H9 (cell line): Measurements from ENCODE around the gene DLK1. TPM values are rescaled to one million over a fixed set of nuclear protein-coding genes. Genes with fewer than 3 reads are reported as not detected.

Experiments
- DNase-seq: peaks from one replicate; pipeline ENCODE4 v3.0.0-alpha.2; 2017
- H2AFZ ChIP-seq: one replicate; pipeline ENCODE4 v1.6.1; 2013; ENCODE audit warnings: mild to moderate bottlenecking, low read length, control low read depth, moderate library complexity
- H2AK5ac ChIP-seq: 2 replicates; pipeline ENCODE4 v1.6.1; 2013; ENCODE audit warnings: low read length, control low read depth, mixed read lengths; ENCODE audit not compliant: insufficient read length
- H2BK120ac ChIP-seq: one replicate; pipeline ENCODE4 v1.6.1; 2013; ENCODE audit warnings: low read depth, mild to moderate bottlenecking, low read length, control low read depth, inconsistent platforms; ENCODE audit not compliant: poor library complexity, severe bottlenecking
- H2BK12ac ChIP-seq: 2 replicates; pipeline ENCODE4 v1.6.1; 2013; ENCODE audit warnings: low read length, control low read depth, mixed read lengths, low read depth; ENCODE audit not compliant: insufficient read length
- H2BK15ac ChIP-seq: 2 replicates; pipeline ENCODE4 v1.6.1; 2013; ENCODE audit warnings: low read depth, low read length, control low read depth
- H2BK20ac ChIP-seq: one replicate; pipeline ENCODE4 v1.6.1; 2013; ENCODE audit warnings: low read depth, mild to moderate bottlenecking, low read length, control low read depth, inconsistent platforms; ENCODE audit not compliant: poor library complexity, severe bottlenecking
- H2BK5ac ChIP-seq: 2 replicates; pipeline ENCODE4 v1.6.1; 2013; ENCODE audit warnings: low read length, control low read depth, mixed read lengths; ENCODE audit not compliant: insufficient read length
- H3K14ac ChIP-seq: 2 replicates; pipeline ENCODE4 v1.6.1; 2013; ENCODE audit warnings: low read length, control low read depth; ENCODE audit not compliant: insufficient read depth
- H3K18ac ChIP-seq: 2 replicates; pipeline ENCODE4 v1.6.1; 2013; ENCODE audit warnings: low read depth, mild to moderate bottlenecking, mixed read lengths, low read length, control low read depth; ENCODE audit not compliant: insufficient read length
- H3K23ac ChIP-seq: 2 replicates; pipeline ENCODE4 v1.6.1; 2013; ENCODE audit warnings: low read length, control low read depth, mixed read lengths, low read depth; ENCODE audit not compliant: insufficient read length
- H3K23me2 ChIP-seq: 2 replicates; pipeline ENCODE4 v1.6.1; 2013; ENCODE audit warnings: low read depth, mild to moderate bottlenecking, mixed read lengths, low read length, control low read depth; ENCODE audit not compliant: insufficient read length, poor library complexity, severe bottlenecking
- H3K27ac ChIP-seq: 2 replicates; pipeline ENCODE4 v1.5.1; 2013; ENCODE audit warnings: low read length, control low read depth, mixed read lengths, low read depth; ENCODE audit not compliant: insufficient read length
- H3K27me3 ChIP-seq: 2 replicates; pipeline ENCODE4 v1.6.1; 2013; ENCODE audit warnings: low read length, control low read depth, inconsistent platforms; ENCODE audit not compliant: insufficient read depth
- H3K4ac ChIP-seq: 2 replicates; pipeline ENCODE4 v1.6.1; 2013; ENCODE audit warnings: low read depth, mild to moderate bottlenecking, control low read depth, inconsistent platforms, low read length, moderate library complexity
- H3K4me1 ChIP-seq: 2 replicates; pipeline ENCODE4 v1.6.1; 2013; ENCODE audit warnings: low read length, control low read depth, inconsistent platforms; ENCODE audit not compliant: insufficient read depth
- H3K4me2 ChIP-seq: 2 replicates; pipeline ENCODE4 v1.6.1; 2013; ENCODE audit warnings: low read length, control low read depth, mixed read lengths; ENCODE audit not compliant: insufficient read length, insufficient read depth
- H3K56ac ChIP-seq: 2 replicates; pipeline ENCODE4 v1.6.1; 2013; ENCODE audit warnings: low read depth, mild to moderate bottlenecking, mixed read lengths, low read length, control low read depth; ENCODE audit not compliant: insufficient read length
- H3K79me1 ChIP-seq: 2 replicates; pipeline ENCODE4 v1.6.1; 2013; ENCODE audit warnings: low read depth, mild to moderate bottlenecking, moderate library complexity, low read length, control low read depth, inconsistent platforms; ENCODE audit not compliant: insufficient read depth, poor library complexity, severe bottlenecking
- H3K79me2 ChIP-seq: 2 replicates; pipeline ENCODE4 v1.6.1; 2013; ENCODE audit warnings: low read length, control low read depth, inconsistent platforms; ENCODE audit not compliant: insufficient read depth
- H3K9ac ChIP-seq: 2 replicates; pipeline ENCODE4 v1.6.1; 2013; ENCODE audit warnings: low read length, control low read depth, mixed read lengths; ENCODE audit not compliant: insufficient read length; ENCODE audit errors: extremely low read depth
- H3K9me3 ChIP-seq: one replicate; pipeline ENCODE4 v1.6.1; 2013; ENCODE audit warnings: low read depth, low read length, inconsistent platforms; ENCODE audit not compliant: control insufficient read depth
- H3T11ph ChIP-seq: one replicate; pipeline ENCODE4 v1.6.1; 2013; ENCODE audit warnings: mild to moderate bottlenecking, low read length, control low read depth, inconsistent platforms
- H4K20me1 ChIP-seq: one replicate; pipeline ENCODE4 v1.6.1; 2013; ENCODE audit not compliant: control insufficient read depth, insufficient read length, insufficient read depth
- H4K5ac ChIP-seq: 2 replicates; pipeline ENCODE4 v1.6.1; 2013; ENCODE audit warnings: low read depth, mild to moderate bottlenecking, mixed read lengths, low read length, control low read depth; ENCODE audit not compliant: insufficient read length
- H4K8ac ChIP-seq: replicated peaks from 2 replicates; pipeline ENCODE4 v1.6.1; 2013; ENCODE audit warnings: low read length, control low read depth, mixed read lengths, low read depth; ENCODE audit not compliant: insufficient read length
- H4K91ac ChIP-seq: 2 replicates; pipeline ENCODE4 v1.6.1; 2013; ENCODE audit warnings: low read depth, mild to moderate bottlenecking, moderate library complexity, mixed read lengths, low read length, control low read depth; ENCODE audit not compliant: insufficient read length
- H3K27ac Mint-ChIP-seq, 3 experiments: 2 replicates in 2 of 3; 3 replicates in 1 of 3; pipeline ENCODE4 v1.8.0; 2020 to 2021; ENCODE audit warnings: mixed read lengths in 3 of 3, mild to moderate bottlenecking in 1 of 3, moderate library complexity in 1 of 3
- H3K27me3 Mint-ChIP-seq: 2 replicates; pipeline ENCODE4 v1.8.0; 2021; ENCODE audit warnings: low read depth, mild to moderate bottlenecking, moderate library complexity, mixed read lengths
- H3K36me3 Mint-ChIP-seq, 3 experiments: 2 replicates in 2 of 3; 3 replicates in 1 of 3; pipeline ENCODE4 v1.8.0; 2020 to 2021; ENCODE audit warnings: low read depth in 3 of 3, mixed read lengths in 3 of 3; ENCODE audit not compliant: insufficient read depth in 1 of 3
- H3K4me1 Mint-ChIP-seq, 2 experiments: 2 replicates each; pipeline ENCODE4 v1.8.0; 2020; ENCODE audit warnings: mixed read lengths in 2 of 2
- H3K4me3 Mint-ChIP-seq, 2 experiments: 2 replicates in 1 of 2; 3 replicates in 1 of 2; pipeline ENCODE4 v1.8.0; 2020 to 2021; ENCODE audit warnings: mild to moderate bottlenecking in 2 of 2, mixed read lengths in 2 of 2, moderate library complexity in 1 of 2
- H3K9me3 Mint-ChIP-seq, 2 experiments: 2 replicates in 1 of 2; 3 replicates in 1 of 2; pipeline ENCODE4 v1.8.0; 2020; ENCODE audit warnings: mild to moderate bottlenecking in 2 of 2, mixed read lengths in 2 of 2, moderate library complexity in 1 of 2
- WGBS: extraction: QIAGEN DNeasy Blood & Tissue Kit; methylation state at CpG from one replicate; pipeline ENCODE4 v1.1.7; 2013; ENCODE audit warnings: missing lambda C conversion rate, low lambda C conversion rate, mixed read lengths; ENCODE audit not compliant: insufficient read length; ENCODE audit errors: extremely low coverage; 5-methylcytosine and 5-hydroxymethylcytosine counted together
- total RNA-seq: library from RNA; stranded (reverse); gene quantifications from 2 replicates; pipeline ENCODE4 v1.2.1, GENCODE V29; 2021
- TF ChIP-seq, protein P1 (sequence below): fragments of 200-600 bp; sonication (generic); conservative IDR thresholded peaks from 3 replicates; pipeline ENCODE4 v1.8.0; 2021; ENCODE audit warnings: antibody characterized with exemption, mild to moderate bottlenecking

The DLK1 gene
- total RNA-seq, 1 experiment from 2014 or later, result 2.8 TPM

DNA sequence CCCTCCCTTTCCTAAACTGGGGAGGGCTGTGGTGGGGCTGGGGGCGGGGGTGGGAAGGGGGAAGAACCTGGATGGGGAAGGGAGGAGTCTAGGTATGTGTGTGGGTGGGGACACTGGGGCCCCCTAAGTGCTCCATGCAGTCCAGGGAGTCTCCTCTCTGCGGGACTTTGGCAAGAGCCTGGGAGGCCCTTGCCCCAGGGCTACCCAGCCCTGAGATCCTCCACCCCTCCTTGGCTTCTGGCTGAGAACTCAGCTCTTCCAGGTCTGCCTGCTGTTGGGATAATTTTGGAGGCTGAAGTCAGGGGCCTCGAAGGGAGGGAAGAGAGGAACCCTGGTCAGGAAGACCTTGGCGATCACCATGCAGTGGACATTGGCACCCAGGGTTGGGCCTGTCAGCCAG is 2.2 kb upstream of the DLK1 start:
- Histone ChIP-seq H2BK12ac (no peak overlapping the region), H3K18ac (no peak overlapping the region), H3K4ac (no peak overlapping the region), H3K56ac (no peak overlapping the region), H2AK5ac (no peak overlapping the region), H3K9ac (no peak overlapping the region), H3K23me2 (peaks cover 8% of the 10 kb centered on the region), H3K23ac (no peak overlapping the region), H3K9me3 (no peaks in the 10 kb centered on the region), H3K79me2 (no peaks in the 10 kb centered on the region), H2BK5ac (no peak overlapping the region), H4K91ac (no peak overlapping the region), H3K27ac (no peak overlapping the region), H3T11ph (no peak overlapping the region), H3K14ac (no peak overlapping the region), H3K4me1 (no peaks in the 10 kb centered on the region), H3K79me1 (no peaks in the 10 kb centered on the region), H4K20me1 (no peaks in the 10 kb centered on the region), H4K8ac (no peak overlapping the region), H2BK20ac (no peak overlapping the region), H3K27me3 (peaks cover 24% of the 10 kb centered on the region; the same call in 1 of the 2 replicates), H2BK15ac (no peak overlapping the region), H2AFZ (no peak overlapping the region), H2BK120ac (no peak overlapping the region), H4K5ac (no peak overlapping the region), H3K4me2 (no peak overlapping the region)
- TF ChIP-seq, protein P1, sequence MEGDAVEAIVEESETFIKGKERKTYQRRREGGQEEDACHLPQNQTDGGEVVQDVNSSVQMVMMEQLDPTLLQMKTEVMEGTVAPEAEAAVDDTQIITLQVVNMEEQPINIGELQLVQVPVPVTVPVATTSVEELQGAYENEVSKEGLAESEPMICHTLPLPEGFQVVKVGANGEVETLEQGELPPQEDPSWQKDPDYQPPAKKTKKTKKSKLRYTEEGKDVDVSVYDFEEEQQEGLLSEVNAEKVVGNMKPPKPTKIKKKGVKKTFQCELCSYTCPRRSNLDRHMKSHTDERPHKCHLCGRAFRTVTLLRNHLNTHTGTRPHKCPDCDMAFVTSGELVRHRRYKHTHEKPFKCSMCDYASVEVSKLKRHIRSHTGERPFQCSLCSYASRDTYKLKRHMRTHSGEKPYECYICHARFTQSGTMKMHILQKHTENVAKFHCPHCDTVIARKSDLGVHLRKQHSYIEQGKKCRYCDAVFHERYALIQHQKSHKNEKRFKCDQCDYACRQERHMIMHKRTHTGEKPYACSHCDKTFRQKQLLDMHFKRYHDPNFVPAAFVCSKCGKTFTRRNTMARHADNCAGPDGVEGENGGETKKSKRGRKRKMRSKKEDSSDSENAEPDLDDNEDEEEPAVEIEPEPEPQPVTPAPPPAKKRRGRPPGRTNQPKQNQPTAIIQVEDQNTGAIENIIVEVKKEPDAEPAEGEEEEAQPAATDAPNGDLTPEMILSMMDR, result no peak
- peaks cover 0 to 4% (median 0%) of the 10 kb centered on the region in 3 experiments; a peak in 3 of 7 replicates for H3K36me3 Mint-ChIP-seq
- H3K27me3 Mint-ChIP-seq, result peaks cover 74% of the 10 kb centered on the region
- DNase-seq, result no peak
- no CpG with 5 or more reads among the region's 4 CpGs for WGBS
- no peak overlapping the region for H3K4me3 Mint-ChIP-seq
- H3K4me1 Mint-ChIP-seq, result peaks cover 14 to 54% of the 10 kb centered on the region in 2 experiments
- H3K9me3 Mint-ChIP-seq, result peaks cover 5 to 8% of the 10 kb centered on the region in 2 experiments
- no peak overlapping the region for H3K27ac Mint-ChIP-seq
